ENCODE measurements around the gene POLR2I. TPM values are rescaled to one million over a fixed set of nuclear protein-coding genes. Genes with fewer than 3 reads are reported as not detected.

Gene POLR2I
- polyA plus RNA-seq, 1 donor (not counting 4 experiments of a cell fraction or from before 2014, with no cell fraction given): 34.3 TPM

DNA sequence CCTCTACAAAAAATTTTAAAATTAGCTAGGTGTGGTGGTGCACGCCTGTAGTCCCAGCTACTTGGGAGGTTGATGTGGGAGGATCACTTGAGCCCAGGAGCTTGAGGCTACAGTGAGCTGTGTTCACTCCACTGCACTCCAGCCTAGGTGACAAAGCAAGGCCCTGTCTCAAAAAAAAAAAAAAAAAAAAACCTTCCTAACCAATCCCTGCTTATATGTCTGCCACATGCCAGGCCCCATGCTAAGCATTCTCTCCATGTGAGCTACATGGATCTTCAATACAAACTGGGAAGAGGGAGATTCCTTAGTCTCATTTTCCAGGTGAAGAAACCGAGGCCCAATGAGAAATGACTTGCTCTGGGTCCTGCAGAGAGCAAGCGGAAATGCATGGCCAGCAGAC is 6.0 kb downstream of the POLR2I start:
- Histone ChIP-seq H3K36me3 (ENCODE audit: control insufficient read depth in 2 of 2, extremely low read depth in 1 of 2, insufficient read depth in 2 of 2, low read length in 2 of 2) (peaks cover 9 to 22% of the 10 kb centered on the region in 2 experiments), H3K9me1 (ENCODE audit: control insufficient read depth, extremely low read depth, insufficient read depth, low read length) (no peaks in the 10 kb centered on the region), H3K4me1 (ENCODE audit: control insufficient read depth, extremely low read depth, insufficient read depth, low read length) (peaks cover 12% of the 10 kb centered on the region), H3K9ac (ENCODE audit: control insufficient read depth, extremely low read depth, insufficient read depth, low read length) (no peak overlapping the region), H3K27ac (ENCODE audit: control insufficient read depth, insufficient read depth, low read length) (no peak overlapping the region), H2AFZ (ENCODE audit: control insufficient read depth, low read length) (no peak overlapping the region), H3K9me3 (ENCODE audit: control insufficient read depth, low read depth, low read length) (no peaks in the 10 kb centered on the region), H3K27me3 (ENCODE audit: control insufficient read depth, extremely low read depth, insufficient read depth, low read length) (no peaks in the 10 kb centered on the region), H3K79me2 (ENCODE audit: control insufficient read depth, insufficient read depth, low read length) (peaks cover 2% of the 10 kb centered on the region), H4K20me1 (ENCODE audit: control insufficient read depth, extremely low read depth, insufficient read depth, low read length) (peaks cover 3% of the 10 kb centered on the region), H3K4me3 (ENCODE audit: control insufficient read depth in 2 of 3, extremely low read depth in 1 of 3, insufficient read depth in 2 of 3, low read depth in 1 of 3, low read length in 3 of 3) (no peak overlapping the region), H3K4me2 (ENCODE audit: control insufficient read depth, extremely low read depth, insufficient read depth, low read depth, low read length) (no peak overlapping the region)
- TF ChIP-seq EZH2 (IDR thresholded peaks at IDR 0.05; ENCODE audit: low read length): no peak
- no peak for TF ChIP-seq CTCF (optimal IDR thresholded peaks at IDR 0.05 in 1 of 3, IDR thresholded peaks at IDR 0.05 in 1 of 3, conservative IDR thresholded peaks at IDR 0.05 in 1 of 3; ENCODE audit: extremely low read depth in 1 of 3, insufficient read depth in 2 of 3, low read length in 3 of 3)
- FAIRE-seq (no peak), DNase-seq (ENCODE audit: low read depth, low spot score) (no peak)
- dilution Hi-C loops (cut with MboI; ENCODE audit: extremely low pct_ligation_motif_present, low sequenced_read_pairs): no loop called here

- no peaks in the 10 kb centered on the region for H3K9me1 ChIP-seq (ENCODE audit: control insufficient read depth, extremely low read depth, insufficient read depth, low read length)
- no peak overlapping the region for H3K4me2 ChIP-seq (ENCODE audit: control insufficient read depth, extremely low read depth, insufficient read depth, low read depth, low read length)
- H3K27me3 ChIP-seq (ENCODE audit: control insufficient read depth, extremely low read depth, insufficient read depth, low read length): no peaks in the 10 kb centered on the region
- DNase-seq (ENCODE audit: low read depth, low spot score) (no peak), FAIRE-seq (no peak)
- no peak overlapping the region for H3K4me3 ChIP-seq (ENCODE audit: control insufficient read depth in 2 of 3, extremely low read depth in 1 of 3, insufficient read depth in 2 of 3, low read depth in 1 of 3, low read length in 3 of 3)
- no peak overlapping the region for H3K9ac ChIP-seq (ENCODE audit: control insufficient read depth, extremely low read depth, insufficient read depth, low read length)
- dilution Hi-C loops (cut with MboI; ENCODE audit: extremely low pct_ligation_motif_present, low sequenced_read_pairs): no loop called here
- no peak overlapping the region for H3K27ac ChIP-seq (ENCODE audit: control insufficient read depth, insufficient read depth, low read length)
- TF ChIP-seq EZH2 (IDR thresholded peaks at IDR 0.05; ENCODE audit: low read length) (no peak), CTCF (optimal IDR thresholded peaks at IDR 0.05 in 1 of 3, IDR thresholded peaks at IDR 0.05 in 1 of 3, conservative IDR thresholded peaks at IDR 0.05 in 1 of 3; ENCODE audit: extremely low read depth in 1 of 3, insufficient read depth in 2 of 3, low read length in 3 of 3) (no peak)
- peaks cover 14% of the 10 kb centered on the region for H3K4me1 ChIP-seq (ENCODE audit: control insufficient read depth, extremely low read depth, insufficient read depth, low read length)
- peaks cover 3% of the 10 kb centered on the region for H4K20me1 ChIP-seq (ENCODE audit: control insufficient read depth, extremely low read depth, insufficient read depth, low read length)
- peaks cover 2 to 26% of the 10 kb centered on the region in 2 experiments for H3K36me3 ChIP-seq (ENCODE audit: control insufficient read depth in 2 of 2, extremely low read depth in 1 of 2, insufficient read depth in 2 of 2, low read length in 2 of 2)
- H3K79me2 ChIP-seq (ENCODE audit: control insufficient read depth, insufficient read depth, low read length): no peaks in the 10 kb centered on the region
- no peak overlapping the region for H2AFZ ChIP-seq (ENCODE audit: control insufficient read depth, low read length)
- H3K9me3 ChIP-seq (ENCODE audit: control insufficient read depth, low read depth, low read length): no peaks in the 10 kb centered on the region
Measured at GRCh38 chr19:36106991-36107390, 7.7 kb downstream of the POLR2I start.
